ENCODE results near the gene DDAH2. TPM values are rescaled to one million over a fixed set of nuclear protein-coding genes. Genes with fewer than 3 reads are reported as not detected.

Gene DDAH2
- total and polyA plus RNA-seq, 2 experiments from 2014 or later, result 138 to 170 TPM

GRCh38 chr6:31700740-31701401 lies 28.2 kb downstream of the DDAH2 start:
- Histone ChIP-seq H3K27ac (no peak overlapping the region), H3K27me3 (no peaks in the 10 kb centered on the region), H3K9me3 (ENCODE audit: low read depth) (no peaks in the 10 kb centered on the region), H3K36me3 (peaks cover 5% of the 10 kb centered on the region), H3K4me3 (no peak overlapping the region), H3K4me1 (ENCODE audit: low read depth) (peaks cover 8% of the 10 kb centered on the region)
- TF ChIP-seq CTCF (IDR thresholded peaks at IDR 0.05; ENCODE audit: low read depth, low read length), result no peak
- DNase-seq (ENCODE audit: low read depth in 1 of 2, low spot score in 1 of 2), result no peak

DNA sequence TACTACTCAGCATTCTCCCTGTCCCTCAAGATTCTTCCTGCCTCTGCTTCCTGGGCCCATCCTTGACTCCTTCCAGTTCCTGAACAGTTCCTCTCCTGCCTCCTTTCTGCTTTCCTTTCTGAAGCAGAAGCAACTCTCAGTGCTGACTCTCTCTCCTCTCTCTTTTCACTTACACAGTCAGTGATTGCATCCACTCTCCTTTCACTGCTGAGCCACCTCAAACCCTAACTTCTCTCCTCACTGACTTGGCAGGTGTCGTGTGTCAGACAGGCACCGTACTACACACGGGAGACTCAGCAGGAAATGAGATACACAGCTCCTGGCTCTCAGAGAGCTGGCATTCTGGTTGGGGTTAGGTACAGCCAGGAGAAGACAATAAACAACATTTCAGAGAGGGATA lies 31.5 kb downstream of the DDAH2 start:
- Histone ChIP-seq H3K27me3 (no peaks in the 10 kb centered on the region), H3K4me3 (no peak overlapping the region), H3K9me3 (ENCODE audit: low read depth) (no peaks in the 10 kb centered on the region), H3K36me3 (peaks cover 18% of the 10 kb centered on the region), H3K27ac (no peak overlapping the region), H3K4me1 (ENCODE audit: low read depth) (peaks cover 8% of the 10 kb centered on the region)
- TF ChIP-seq CTCF (IDR thresholded peaks at IDR 0.05; ENCODE audit: low read depth, low read length), result no peak
- DNase-seq (ENCODE audit: low read depth in 1 of 2, low spot score in 1 of 2), result no peak

DNA sequence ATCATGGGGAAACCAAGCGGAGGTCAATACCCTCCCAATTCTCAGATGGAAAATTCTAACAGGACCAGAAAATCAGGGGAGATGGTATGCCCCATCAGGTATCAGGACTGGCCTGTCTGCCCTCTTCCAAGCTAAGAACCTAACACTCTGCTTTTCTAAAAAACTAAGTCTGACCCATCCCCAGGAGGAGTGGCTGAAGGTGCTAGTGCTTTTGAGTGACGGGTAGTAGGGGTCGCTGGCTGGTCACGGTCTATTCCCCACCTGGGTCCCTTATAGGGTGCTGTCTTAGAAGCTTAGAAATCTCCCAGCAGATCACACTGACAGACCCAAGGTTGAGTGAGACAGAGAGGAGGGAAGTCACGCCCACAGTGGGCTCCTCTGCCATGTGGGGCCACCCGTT lies 35.6 kb downstream of the DDAH2 start:
- no peak for DNase-seq (ENCODE audit: low read depth in 1 of 2, low spot score in 1 of 2)
- H3K27me3 ChIP-seq, result no peaks in the 10 kb centered on the region
- H3K4me3 ChIP-seq, result no peak overlapping the region
- H3K36me3 ChIP-seq, result peaks cover 33% of the 10 kb centered on the region
- no peaks in the 10 kb centered on the region for H3K4me1 ChIP-seq (ENCODE audit: low read depth)
- no peak overlapping the region for H3K27ac ChIP-seq
- H3K9me3 ChIP-seq (ENCODE audit: low read depth), result no peaks in the 10 kb centered on the region
- no peak for TF ChIP-seq CTCF (IDR thresholded peaks at IDR 0.05; ENCODE audit: low read depth, low read length)

DNA sequence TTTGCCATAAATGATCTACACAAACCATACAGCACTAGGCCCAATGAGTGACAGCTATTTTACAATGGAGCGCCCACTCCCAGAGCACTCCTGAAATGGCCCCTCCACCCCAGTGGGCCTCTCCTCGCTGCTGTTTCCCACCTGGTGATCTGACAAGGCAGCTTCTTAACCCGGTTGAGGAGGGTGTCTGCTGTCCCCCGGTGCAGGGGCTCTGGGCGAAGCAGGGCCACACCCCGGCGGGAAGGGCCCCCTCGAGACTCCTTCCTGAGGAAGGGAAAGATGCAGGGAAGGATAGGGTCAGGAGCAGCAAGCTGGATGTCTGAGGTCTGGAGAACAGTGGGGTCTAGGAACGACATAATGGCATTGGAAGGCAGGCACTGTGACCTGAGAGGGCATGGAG lies 36.2 kb downstream of the DDAH2 start:
- Histone ChIP-seq H3K36me3 (peaks cover 39% of the 10 kb centered on the region), H3K27me3 (no peaks in the 10 kb centered on the region), H3K9me3 (ENCODE audit: low read depth) (no peaks in the 10 kb centered on the region), H3K27ac (no peak overlapping the region), H3K4me1 (ENCODE audit: low read depth) (no peaks in the 10 kb centered on the region), H3K4me3 (no peak overlapping the region)
- TF ChIP-seq CTCF (IDR thresholded peaks at IDR 0.05; ENCODE audit: low read depth, low read length), result no peak
- DNase-seq (ENCODE audit: low read depth in 1 of 2, low spot score in 1 of 2), result no peak

- peaks cover 44% of the 10 kb centered on the region for H3K36me3 ChIP-seq
These were observed 36.7 kb downstream of the DDAH2 start for GRCh38 chr6:31692353-31692752.

More at GRCh38 chr6:31692353-31692752, 36.7 kb downstream of the DDAH2 start:
- Histone ChIP-seq H3K27ac (no peak overlapping the region), H3K4me3 (no peak overlapping the region), H3K27me3 (no peaks in the 10 kb centered on the region), H3K9me3 (ENCODE audit: low read depth) (no peaks in the 10 kb centered on the region), H3K4me1 (ENCODE audit: low read depth) (no peaks in the 10 kb centered on the region)
- DNase-seq (ENCODE audit: low read depth in 1 of 2, low spot score in 1 of 2), result no peak
- TF ChIP-seq CTCF (IDR thresholded peaks at IDR 0.05; ENCODE audit: low read depth, low read length), result no peak
